GM19035 (cell line): Measurements from ENCODE around the gene RHOF.
A peak's percentile ranks its signal among the peaks of the same experiment; 100 is the strongest.
"Not testable (repeated sequence)": the region's sequence is repeated elsewhere in the genome, so short reads cannot be mapped to it uniquely, and the experiment has no call there.

Experiments
- ATAC-seq: cut with Tn5 transposase; IDR thresholded peaks from one replicate; pipeline ENCODE4 v1.9.1; 2021; ENCODE audit not compliant: unreplicated experiment

Gene RHOF

DNA sequence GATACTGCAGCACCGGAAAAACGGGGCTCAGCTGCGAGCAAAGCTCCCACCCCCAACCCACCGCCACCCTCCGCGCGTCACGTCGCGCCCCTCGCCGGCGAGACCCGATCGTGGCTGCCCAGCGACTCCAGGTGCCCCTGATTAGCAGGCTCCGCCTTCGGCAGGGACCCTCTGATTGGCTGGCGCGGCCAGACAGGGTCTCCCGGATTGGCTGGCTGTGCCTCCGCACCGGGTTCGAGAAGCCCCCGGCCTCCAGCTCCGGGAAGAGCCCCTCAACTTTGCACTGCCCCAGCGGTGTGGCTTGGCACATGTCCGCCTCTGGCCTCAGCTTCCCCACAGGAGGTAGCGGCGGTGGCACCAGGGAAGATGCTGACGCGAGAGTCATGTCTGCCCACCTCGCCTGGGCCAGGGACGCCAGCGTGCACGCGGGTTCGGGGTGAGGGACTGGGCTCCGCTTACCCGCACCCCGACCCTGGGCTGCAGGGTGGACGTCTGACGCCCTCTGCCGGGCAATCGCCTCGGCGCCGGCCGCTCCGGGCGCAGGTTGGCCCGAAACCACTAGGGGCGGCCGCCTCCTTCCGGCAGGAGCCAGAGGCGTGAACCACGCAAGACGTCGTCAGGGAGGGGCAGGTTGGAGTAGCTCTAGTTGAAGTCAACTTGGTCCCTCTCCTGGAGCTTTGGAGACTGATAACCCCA is 498 bp upstream of the RHOF start:
- peak; percentile 58 for ATAC-seq

DNA sequence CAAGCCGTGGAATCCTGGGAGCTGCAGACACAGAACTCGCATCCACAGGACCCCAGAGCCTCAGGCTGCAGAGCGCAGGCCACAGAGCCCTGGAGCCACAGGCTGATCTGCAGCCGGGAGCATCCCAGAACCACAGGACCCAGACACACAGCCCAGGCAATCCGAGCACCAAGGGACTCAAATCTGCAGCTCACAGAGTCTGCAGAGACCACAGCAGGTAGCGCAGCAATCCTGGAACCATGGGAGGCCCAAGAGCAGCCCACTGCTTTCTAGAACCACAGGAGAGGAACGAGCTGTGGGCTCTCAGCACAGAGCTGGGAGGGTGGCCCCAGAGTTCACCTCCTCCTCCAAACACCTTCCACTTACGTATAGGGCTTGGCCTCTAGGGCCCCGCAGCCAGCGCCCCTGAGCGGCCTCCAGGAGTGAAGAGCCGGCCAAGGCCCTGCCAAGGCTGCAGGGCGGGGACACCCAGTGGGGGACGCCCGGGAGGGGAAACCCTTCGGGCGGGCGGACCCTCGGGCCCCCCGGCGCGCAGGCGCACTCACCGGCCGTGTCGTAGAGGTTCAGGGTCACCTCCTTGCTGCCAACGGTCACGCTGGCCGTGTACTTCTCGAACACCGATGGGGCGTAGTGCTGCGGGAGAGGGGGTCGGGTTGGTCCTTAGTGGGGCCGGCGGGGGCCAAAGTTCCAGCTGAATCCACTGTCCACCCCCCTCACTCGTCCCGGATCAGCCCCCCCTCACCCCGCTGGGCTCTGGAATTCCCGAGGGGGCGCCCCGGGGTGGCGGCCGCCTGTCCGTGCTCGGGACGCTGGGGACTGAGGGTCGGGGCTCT is 665 bp downstream of the RHOF start:
- ATAC-seq, result no peak

- no peak for ATAC-seq
Observed at GRCh38 chr12:121791671-121792551, 1.6 kb downstream of the RHOF start.

- not testable (repeated sequence) for ATAC-seq
Observed at GRCh38 chr12:121790785-121791184, 2.7 kb downstream of the RHOF start.

DNA sequence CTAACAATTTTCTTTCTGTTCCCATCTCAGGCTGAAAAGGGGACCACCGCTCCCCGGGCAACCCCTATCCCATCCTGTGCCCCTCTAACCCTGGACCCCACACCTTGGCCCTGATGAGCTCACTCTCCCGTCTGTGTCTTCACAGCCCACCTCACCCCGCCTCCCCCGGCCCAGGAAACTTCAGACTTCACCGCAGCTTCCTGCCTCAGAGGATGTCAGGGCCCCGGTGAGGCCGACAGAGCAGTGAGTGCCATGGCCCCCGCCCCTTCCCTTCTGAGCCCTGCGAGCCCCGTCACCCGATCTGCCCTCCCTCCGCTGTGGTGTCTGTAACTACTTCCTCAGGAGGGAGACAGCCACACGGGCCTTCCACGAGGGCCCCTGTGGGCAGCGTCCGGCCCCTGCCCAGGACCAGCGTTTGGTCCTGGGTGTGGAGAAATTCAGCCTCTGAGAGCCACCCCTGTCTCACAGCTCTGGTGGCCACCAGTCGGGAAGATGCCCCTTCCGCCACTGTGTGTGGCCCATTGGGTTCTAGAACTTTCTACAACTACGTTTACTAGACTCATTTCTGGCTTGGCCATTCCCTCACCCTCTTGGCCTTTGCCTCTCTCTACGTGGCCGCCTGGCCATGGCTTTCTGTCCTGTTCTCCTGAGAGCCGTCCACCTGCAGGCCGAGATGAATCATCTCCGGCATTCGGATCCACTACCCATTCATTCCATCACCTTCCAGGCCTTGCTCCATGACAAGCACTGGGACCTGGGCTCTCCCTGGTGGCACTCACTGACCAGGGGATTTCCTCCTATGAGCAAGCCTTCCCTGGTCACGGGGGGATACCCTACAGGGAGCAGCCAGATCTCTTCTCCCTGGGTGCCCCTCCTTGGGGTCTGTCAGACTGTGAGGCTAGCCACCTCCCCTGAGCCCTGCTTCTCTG is 3.4 kb downstream of the RHOF start:
- ATAC-seq, result peak; percentile 42

GRCh38 chr12:121789233-121789781 is 4.2 kb downstream of the RHOF start:
- no peak for ATAC-seq

DNA sequence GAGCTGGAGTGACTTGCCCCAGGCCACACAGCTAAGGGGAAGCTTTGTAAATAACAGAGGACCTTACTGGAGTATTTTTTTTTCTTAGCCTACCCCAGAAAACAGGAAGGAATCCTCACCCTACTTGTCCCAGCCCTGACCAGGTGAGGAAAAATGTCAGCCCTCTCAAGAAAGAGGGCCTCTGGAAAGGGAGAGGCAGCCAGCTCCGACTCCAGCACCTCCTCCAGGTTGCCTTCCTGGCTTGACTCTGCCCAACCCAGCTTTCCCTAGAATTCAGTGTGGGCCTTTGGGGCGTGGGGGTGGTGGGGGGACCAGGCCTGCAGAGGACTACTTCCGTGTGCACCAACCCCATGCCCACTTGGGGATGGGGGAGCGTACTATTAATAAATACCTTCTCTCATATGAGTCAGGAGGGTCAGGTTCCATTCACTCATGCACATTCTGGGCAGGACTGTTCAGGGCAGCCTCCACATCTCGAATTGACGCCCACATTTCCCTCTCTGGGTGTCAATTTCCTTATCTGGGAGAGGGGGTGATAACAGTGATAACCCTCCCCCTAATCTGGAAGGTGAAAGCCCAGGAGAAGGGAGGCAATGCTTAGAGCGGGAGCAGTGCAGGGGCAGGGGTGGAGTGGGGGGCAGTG is 5.2 kb downstream of the RHOF start:
- no peak for ATAC-seq

DNA sequence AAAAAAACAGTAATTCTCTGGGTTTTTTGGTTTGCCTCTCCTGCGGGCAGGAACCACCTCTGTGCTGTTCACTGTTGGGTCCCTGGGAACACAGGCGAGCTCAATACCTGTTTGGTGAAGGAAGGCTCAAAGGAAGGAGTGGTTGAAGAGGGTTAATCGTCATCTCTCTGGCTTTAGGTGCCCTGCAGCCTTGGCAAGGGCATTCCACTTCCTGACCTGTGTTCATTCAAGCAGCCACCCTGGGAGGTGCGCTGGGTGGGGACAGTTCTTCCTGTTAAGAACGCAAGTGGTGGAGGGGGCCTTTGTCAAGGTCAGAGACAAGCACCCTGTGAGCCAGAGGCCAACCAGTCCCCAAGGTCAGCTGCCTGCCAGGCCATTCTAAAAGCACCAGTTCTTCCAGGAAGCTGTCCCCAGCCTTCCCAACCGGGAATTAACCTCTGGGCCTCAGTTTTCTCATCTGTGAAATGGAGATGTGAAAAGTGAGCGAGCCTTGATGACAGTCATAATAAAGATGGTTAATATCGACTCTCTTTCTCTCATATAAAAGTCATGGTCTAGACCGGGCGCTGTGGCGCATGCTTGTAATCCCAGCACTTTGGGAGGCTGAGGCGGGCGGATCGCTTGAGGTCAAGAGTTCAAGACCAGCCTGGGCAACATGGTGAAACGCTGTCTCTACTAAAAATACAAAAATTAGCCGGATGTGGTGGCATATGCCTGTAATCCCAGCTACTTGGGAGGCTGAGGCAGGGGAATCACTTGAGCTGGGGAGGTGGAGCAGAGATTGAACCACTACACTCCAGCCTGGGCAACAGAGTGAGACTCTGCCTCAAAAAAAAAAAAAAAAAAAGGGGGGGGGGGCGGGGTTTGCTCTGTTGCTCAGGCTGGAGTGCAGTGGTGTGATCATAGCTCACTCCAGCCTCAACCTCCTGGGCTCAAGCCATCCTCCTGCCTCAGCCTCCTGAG is 6.1 kb downstream of the RHOF start:
- no peak for ATAC-seq

DNA sequence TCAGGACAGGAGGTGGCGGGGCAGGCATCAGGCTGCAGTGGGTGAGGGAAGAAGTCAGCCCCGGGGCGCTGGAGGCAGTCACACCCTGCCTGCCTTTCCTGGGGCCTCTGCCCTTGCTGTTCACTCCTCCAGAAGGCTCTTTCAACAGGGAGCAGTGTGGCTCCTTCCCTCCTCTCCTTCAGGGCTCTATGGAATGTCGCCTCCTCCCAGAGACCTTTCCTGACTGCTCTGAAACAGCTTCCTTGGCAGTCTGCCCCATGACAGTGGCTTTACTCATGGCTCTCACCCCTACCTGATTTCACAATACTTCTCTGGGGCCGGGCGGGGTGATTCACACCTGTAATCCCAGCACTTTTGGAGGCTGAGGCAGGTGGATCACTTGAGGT is 7.1 kb downstream of the RHOF start:
- ATAC-seq, result no peak

DNA sequence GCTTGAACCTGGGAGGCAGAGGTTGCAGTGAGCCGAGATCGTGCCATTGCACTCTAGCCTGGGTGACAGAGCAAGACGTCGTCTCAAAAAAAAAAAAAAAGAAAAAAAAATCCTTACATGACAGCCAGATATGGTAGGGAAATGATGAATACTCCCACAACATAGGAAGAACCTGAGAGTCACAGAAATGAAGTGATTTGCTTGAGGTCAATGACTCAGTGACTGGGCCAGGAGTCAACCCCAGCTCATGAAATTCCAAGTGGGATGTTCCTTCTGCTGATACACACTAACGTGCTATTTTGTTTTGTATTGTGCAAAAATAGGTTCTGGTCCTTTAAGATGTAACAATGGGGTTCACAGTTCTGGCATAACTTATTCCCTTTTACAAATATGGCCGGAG is 9.0 kb downstream of the RHOF start:
- ATAC-seq, result no peak

- no peak for ATAC-seq
Observed at GRCh38 chr12:121783766-121784165, 9.7 kb downstream of the RHOF start.

- peak; percentile 62 for ATAC-seq
Observed at GRCh38 chr12:121781998-121782979, 11.2 kb downstream of the RHOF start.

GRCh38 chr12:121781484-121781997 is 11.9 kb downstream of the RHOF start:
- ATAC-seq, result peak; percentile 24

- ATAC-seq, result no peak
Observed at GRCh38 chr12:121780429-121780828, 13.1 kb downstream of the RHOF start.

DNA sequence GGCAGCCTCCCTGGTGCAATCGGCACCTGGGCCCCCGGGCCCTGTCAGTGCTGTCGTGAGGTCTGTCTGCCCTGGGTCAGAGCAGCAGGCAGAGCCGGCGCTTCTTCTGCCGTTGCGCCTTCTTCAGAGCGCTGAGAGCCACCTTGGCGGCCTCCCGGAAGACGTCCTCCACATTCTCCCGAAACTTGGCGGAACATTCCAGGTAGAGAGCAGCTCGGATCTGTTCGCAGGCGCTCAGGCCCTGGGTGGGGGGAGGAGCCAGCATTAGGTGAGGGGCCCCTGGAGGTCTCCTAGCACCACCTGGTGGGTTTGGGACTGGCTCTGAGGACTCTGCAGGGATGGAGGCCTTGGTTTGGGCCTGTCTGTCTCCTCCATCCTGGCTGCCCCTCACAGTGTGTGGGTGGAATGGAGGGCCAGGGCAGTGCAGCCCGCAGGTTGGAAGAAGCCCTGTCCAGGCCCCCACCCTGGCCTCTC is 14.0 kb downstream of the RHOF start:
- no peak for ATAC-seq

- ATAC-seq, result no peak
Observed at GRCh38 chr12:121778567-121779421, 14.7 kb downstream of the RHOF start.
